Activated CD8-positive, alpha-beta memory T cell treated with anti-CD3 and anti-CD28 coated beads for 24 hours (primary cell): ENCODE data around the gene TTC8.
"Not testable (repeated sequence)": the region's sequence is repeated elsewhere in the genome, so short reads cannot be mapped to it uniquely, and the experiment has no call there.

Experiments used
- DNase-seq: peaks from one replicate; pipeline ENCODE4 v3.0.0-alpha.2; 2020

Gene TTC8

DNA sequence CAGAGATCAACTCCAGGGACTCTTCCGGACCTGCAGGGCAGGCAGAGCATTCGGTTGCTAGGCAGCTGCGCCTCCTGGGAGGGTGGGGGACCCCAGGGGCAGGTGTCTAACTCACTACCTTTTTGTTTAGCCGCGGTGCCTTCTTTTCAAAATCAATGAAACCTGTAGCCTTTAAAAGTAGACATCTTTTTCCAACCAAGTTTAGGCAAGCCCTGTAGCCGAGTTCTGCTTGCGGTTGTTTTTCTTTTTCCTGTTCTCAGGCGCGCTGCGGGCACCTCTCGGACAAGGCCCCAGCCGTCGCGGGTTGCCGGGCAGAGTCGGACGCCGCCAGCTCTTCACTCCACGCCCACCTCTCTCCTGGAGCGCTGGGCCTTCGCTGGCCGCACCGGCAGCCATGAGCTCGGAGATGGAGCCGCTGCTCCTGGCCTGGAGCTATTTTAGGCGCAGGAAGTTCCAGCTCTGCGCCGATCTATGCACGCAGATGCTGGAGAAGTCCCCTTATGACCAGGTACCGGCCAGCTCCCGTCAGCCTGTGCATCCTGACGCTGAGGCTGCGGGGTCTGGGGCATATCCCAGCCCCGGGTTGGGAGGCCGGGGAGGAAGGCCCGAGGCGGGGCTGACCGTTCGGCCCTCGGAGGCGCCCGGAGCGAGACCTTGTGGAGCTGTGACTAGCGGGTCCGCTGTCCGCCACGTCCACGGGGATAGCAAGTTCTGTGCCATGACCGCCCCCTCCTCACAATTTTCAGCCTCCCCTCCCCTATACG is at the start of gene TTC8:
Gene TTC8, plus strand, starts transcription at position 338 of the 764 bp plus-strand sequence. Its CDS starts 57 bp downstream, at position 395.
- peak; percentile 94 for DNase-seq

GRCh38 chr14:88775532-88775931 is 48.9 kb upstream of the TTC8 start:
- DNase-seq: no peak

DNA sequence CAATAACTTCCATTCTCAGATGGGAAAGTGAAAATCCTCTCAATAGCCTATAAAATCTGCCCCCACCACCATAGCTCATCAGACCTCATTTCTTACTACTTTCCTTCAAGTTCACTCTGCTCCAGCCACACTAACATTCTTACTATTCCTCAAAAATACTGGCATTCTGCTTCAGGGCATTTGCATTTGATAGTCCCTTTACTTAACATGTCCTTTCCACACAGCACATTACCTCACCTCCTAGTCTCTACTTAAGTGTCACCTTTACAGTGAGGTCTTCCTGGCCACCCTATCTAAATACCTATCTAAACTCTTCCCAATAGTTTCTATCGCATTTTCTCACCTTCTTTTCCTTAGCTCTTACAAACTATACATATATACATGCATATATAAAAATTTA is 38.5 kb upstream of the TTC8 start:
- DNase-seq: no peak

DNA sequence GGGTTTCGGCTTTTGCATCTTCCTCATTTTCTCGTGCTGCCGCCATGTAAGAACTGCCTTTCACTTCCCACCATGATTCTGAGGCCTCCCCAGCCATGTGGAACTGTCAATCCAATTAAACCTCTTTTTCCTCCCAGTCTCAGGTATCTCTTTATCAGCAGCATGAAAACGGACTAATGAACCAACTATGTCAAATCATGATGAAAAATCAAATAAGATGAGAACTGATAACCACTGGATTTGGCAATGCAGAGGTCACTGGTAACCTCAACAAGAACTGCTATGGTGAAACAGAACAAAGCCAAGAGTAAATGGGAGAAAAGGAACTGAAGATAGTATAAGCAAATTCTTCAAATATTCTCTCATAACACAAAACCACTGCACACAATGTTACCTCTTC is 37.7 kb upstream of the TTC8 start:
- DNase-seq: no peak

GRCh38 chr14:88789573-88789972 is 34.9 kb upstream of the TTC8 start:
- DNase-seq: not testable (repeated sequence)

GRCh38 chr14:88790501-88791251 is 33.8 kb upstream of the TTC8 start:
- DNase-seq: no peak

DNA sequence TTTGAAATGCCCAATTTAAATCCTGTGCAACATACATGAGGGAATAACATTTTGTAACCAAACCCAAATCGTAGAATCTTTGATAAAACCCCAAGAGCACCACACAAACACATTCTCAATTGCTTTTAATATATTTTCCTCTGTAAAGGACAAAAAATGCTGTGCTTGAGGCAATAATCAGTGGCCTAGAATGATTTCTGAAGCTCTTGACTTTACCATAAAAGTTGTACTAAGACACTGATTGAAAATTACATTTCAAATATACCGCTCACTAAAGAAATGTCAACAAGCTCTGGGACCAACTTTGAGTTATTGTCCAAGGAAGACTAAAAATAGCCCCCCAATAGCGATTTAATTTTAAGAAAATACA is 33.2 kb upstream of the TTC8 start:
- DNase-seq: no peak

DNA sequence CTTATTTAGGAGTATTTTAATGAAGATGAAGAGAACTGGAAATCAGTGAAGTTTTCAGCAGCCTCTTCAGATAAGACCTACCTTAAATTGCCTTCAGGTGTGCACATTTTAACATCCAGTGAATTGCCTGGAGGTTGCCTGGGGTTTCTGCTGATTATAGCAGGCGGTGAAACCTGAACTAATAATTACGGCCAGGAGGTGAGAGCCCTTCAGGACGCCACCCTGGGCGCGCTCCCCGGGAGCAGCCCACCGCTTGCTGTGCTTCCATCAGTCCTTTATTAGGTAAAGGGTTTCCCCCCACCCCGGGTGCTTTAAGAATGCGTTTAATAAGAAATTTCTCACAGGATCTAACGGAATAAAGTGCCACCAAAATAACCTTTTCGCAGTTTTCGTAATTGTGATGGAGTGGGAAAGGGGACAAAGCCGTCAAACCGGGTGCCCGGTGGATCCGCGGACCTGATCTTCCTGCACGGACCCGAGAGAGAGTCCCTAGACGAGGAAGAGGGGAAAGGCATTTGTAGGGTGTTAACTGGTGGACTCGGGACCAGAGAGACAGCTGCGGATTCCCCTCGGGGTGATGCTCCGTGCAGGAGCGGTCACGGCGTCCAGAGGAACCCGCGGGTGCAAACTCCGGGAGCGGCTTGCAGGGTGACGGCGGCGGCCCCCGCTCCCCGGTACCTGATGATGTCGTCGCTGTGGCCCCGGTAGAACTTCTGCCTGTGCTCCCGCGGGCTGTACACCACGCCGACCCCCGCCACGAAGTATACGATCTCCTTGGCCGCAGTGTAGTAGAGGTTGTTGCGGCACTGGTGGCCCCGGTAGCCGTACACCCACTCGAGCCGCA is 32.6 kb upstream of the TTC8 start:
- DNase-seq: no peak

DNA sequence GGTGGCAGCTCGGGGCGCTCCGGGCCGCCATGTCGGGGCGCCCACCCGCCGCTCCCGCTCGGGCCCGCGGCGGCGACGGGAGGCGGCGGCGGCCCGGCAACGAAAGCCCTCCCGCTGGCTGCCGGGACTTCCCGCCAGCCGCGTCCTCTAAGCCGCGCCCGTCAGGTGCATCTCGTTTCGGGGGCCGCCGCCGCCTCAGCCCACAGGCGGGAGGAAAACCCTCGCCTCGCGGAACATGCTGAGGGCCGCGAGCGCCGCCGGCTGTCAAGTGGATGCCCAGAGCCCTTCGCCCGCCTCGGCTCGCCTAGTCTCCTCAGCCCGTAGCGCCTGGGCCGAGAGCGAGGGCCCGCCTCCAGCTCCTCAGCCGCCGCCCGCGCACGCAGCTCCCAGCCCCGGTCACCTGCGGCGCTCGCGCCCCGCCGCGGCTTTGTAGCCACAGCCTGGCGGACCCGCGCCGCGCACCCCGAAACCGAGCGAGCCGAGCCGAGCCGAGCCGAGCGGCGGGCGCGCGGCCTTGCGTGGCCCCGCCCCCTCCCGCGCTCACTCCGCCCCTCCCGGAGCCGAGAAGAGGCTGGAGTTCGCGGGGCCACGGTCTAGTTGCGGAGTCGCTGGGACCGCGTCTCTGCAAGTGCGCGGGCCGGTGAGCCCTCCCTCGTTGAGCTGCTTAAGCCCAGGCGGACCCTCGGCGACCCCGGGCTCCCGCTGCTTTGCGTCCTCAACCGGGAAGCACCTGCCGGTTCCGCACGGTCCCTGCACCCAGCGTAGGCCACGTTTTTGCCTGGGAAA is 31.8 kb upstream of the TTC8 start, which contains the start of gene EML5:
Gene EML5, minus strand, starts transcription at position 481 of the 786 bp plus-strand sequence. Its CDS starts 450 bp downstream, at position 31.
- DNase-seq: peak; percentile 92

- DNase-seq: no peak
Measured at GRCh38 chr14:88793259-88793625, 31.2 kb upstream of the TTC8 start.

- no peak for DNase-seq
Measured at GRCh38 chr14:88798156-88798555, 26.3 kb upstream of the TTC8 start.

DNA sequence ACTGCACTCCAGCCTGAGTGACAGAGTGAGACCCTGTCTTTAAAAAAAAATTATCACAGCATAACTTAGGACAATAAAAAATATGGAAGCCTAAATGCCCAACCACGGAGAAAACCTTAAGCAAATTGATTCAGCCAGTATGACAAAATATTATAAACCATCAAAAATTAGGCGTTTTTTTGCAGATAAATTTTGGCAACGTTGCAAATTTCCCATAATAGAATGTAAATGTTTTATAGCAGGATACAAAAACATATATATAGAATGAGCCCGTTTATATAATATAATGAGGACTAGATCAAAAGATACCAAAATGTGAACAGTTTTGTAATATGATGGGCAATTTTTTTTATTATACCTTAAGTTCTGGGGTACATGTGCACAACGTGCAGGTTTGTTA is 24.9 kb upstream of the TTC8 start:
- DNase-seq: no peak

GRCh38 chr14:88802596-88802995 is 21.9 kb upstream of the TTC8 start:
- no peak for DNase-seq

GRCh38 chr14:88804035-88804434 is 20.4 kb upstream of the TTC8 start:
- DNase-seq: no peak

DNA sequence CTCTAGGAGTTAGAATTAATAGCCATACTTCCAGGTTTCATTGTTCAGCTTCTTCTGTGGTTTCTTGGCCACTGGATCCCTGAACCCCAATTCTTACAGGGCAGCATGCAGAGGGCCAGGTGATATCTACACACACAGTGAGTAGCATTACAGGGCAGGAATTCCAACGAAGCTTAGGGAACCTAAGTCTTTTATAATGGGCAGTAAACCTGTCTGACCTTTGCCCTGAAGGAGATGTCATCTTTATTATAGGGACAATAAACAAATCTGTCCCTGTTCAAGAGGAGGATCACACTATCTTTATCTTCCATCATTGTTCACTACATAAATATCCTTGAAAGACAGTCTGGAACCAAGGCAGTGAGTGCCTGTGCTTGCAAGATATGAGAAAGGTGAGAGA is 20.0 kb upstream of the TTC8 start:
- DNase-seq: no peak

- DNase-seq: no peak
Measured at GRCh38 chr14:88808359-88808758, 16.1 kb upstream of the TTC8 start.

DNA sequence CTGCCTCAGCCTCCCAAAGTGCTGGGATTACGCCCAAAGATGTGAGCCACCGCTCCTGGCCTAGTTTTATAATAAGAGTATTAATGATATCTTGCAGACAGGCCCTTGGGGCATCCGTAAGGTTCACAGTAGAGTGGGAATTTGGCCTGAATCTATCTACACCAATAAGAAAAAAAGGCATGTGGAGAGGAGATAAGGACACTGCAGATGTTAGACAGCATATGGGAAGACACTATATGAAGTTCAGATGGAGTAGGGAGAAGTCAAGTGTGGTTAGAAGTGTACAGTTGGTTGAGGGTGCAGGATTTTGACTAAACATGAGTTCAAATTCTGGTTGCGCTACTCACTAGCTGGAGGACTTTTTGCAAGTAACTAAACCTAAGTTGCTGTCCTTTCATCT is 8.5 kb upstream of the TTC8 start:
- no peak for DNase-seq

GRCh38 chr14:88818018-88818417 is 6.4 kb upstream of the TTC8 start:
- no peak for DNase-seq

DNA sequence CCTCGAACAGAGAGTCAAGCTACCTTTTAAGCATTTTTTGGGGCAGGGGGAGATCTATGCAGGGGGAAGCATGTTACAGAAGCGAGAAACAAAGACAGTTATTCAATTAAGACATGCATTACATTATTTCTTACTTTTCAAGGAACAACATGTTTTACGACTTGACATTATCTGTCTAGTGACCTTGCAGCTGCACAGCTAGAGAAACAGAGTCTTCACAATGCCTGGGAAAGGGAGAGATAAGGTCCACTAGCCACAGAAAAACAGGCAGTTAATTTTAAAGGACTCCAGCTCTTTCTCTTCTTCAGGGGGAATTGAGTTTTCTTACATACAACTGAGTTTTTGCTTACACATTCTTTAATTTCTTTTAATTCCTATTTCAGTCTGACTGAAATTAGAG is 4.8 kb upstream of the TTC8 start:
- not testable (repeated sequence) for DNase-seq

DNA sequence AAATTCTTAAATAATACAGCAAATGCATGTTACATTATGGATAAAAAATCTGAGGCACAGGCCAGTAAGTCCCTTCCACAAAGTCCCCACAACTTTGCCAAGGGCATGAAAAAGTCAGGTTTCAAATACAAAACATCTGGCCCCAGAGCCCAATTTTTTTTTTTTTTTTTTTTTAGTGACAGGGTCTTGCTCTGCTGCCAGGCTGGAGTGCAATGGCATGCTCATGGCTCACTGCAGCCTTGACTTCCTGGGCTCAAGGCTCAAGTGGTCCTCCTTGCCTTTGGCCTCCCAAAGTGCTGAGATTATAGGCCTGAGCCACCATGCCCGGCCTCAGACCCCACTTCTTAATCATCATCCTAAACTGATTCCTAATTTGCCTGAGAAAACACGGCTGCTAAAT is 3.1 kb upstream of the TTC8 start:
- no peak for DNase-seq

GRCh38 chr14:88821888-88822287 is 2.6 kb upstream of the TTC8 start:
- no peak for DNase-seq

- DNase-seq: no peak
Measured at GRCh38 chr14:88823968-88824313, 510 bp upstream of the TTC8 start.

DNA sequence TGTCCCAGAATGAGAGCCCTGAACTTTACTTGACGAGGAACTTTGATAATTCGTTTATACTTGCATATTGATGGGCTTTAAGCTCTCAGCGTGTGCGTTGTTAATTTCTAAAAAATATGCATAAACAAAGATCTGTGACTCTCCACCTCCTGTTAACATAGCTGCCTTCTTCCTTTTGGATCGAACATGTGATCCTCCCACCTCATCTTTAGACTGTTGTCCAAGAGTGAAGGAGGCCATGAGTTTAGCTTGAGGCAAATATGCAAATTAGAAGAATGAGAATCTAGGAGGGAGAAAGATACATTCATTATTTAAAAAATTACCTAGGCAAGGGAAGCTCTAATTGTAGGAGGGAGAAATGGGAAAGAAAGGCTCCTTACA is 617 bp downstream of the TTC8 start:
- DNase-seq: no peak
